Loucy (cell line): ENCODE data around the gene SNX11.

Experiments used
- H2AFZ ChIP-seq: fragments of 200-600 bp; sonication (generic); 2 replicates; pipeline ENCODE4 v1.6.0; 2016; ENCODE audit warnings: antibody characterized with exemption, mild to moderate bottlenecking, low read length, moderate library complexity
- H3F3A ChIP-seq: fragments of 200-600 bp; 2 replicates; pipeline ENCODE4 v1.6.0; 2016; ENCODE audit warnings: antibody characterized with exemption, low read depth, mild to moderate bottlenecking
- H3K27me3 ChIP-seq: fragments of 200-600 bp; sonication (generic); 2 replicates; pipeline ENCODE4 v1.6.1; 2014; ENCODE audit warnings: low read length, mild to moderate bottlenecking; ENCODE audit not compliant: insufficient read depth, poor library complexity, severe bottlenecking
- H3K36me3 ChIP-seq: fragments of 200-600 bp; sonication (generic); 2 replicates; pipeline ENCODE4 v1.6.1; 2016; ENCODE audit warnings: low read length; ENCODE audit not compliant: insufficient read depth
- H3K4me1 ChIP-seq: fragments of 200-600 bp; sonication (generic); 2 replicates; pipeline ENCODE4 v1.5.1; 2014; ENCODE audit warnings: low read length, mild to moderate bottlenecking; ENCODE audit not compliant: insufficient read depth, poor library complexity, severe bottlenecking
- H3K4me2 ChIP-seq: fragments of 200-600 bp; sonication (generic); 2 replicates; pipeline ENCODE4 v1.6.0; 2014; ENCODE audit warnings: antibody characterized with exemption, low read length, low read depth, mild to moderate bottlenecking; ENCODE audit not compliant: poor library complexity, severe bottlenecking
- H3K4me3 ChIP-seq: fragments of 200-600 bp; sonication (generic); 2 replicates; pipeline ENCODE4 v1.5.1; 2014; ENCODE audit warnings: low read length, mild to moderate bottlenecking, mixed read lengths; ENCODE audit not compliant: poor library complexity, severe bottlenecking
- H3K79me2 ChIP-seq: fragments of 200-600 bp; sonication (generic); 2 replicates; pipeline ENCODE4 v1.6.1; 2014; ENCODE audit warnings: low read length; ENCODE audit not compliant: insufficient read depth
- H3K9ac ChIP-seq: fragments of 200-600 bp; sonication (generic); 2 replicates; pipeline ENCODE4 v1.6.0; 2014; ENCODE audit warnings: mild to moderate bottlenecking, low read depth, low read length, moderate library complexity; ENCODE audit not compliant: poor library complexity, severe bottlenecking
- H3K9me2 ChIP-seq: fragments of 200-600 bp; sonication (generic); replicated peaks from 2 replicates; pipeline ENCODE4 v1.6.1; 2016; ENCODE audit warnings: low read depth, low read length, mixed read lengths
- H3K9me3 ChIP-seq: fragments of 200-600 bp; sonication (generic); 2 replicates; pipeline ENCODE4 v1.6.1; 2014; ENCODE audit warnings: mild to moderate bottlenecking, antibody characterized with exemption, low read length, low read depth; ENCODE audit not compliant: insufficient read depth
- H4K20me1 ChIP-seq: fragments of 200-600 bp; sonication (generic); 2 replicates; pipeline ENCODE4 v1.6.0; 2014; ENCODE audit warnings: antibody characterized with exemption, low read length, mild to moderate bottlenecking; ENCODE audit not compliant: insufficient read depth, poor library complexity, severe bottlenecking
- EZH2phosphoT487 ChIP-seq: fragments of 200-600 bp; IDR thresholded peaks from 2 replicates; pipeline ENCODE4 v1.6.1; 2018; ENCODE audit warnings: antibody characterized with exemption, mild to moderate bottlenecking, moderate library complexity, borderline replicate concordance
- TF ChIP-seq, protein P1 (sequence below): fragments of 200-600 bp; sonication (generic); conservative IDR thresholded peaks from 2 replicates; pipeline ENCODE4 v1.5.1; 2014; ENCODE audit warnings: mild to moderate bottlenecking, antibody characterized with exemption, low read length

SNX11 gene

DNA sequence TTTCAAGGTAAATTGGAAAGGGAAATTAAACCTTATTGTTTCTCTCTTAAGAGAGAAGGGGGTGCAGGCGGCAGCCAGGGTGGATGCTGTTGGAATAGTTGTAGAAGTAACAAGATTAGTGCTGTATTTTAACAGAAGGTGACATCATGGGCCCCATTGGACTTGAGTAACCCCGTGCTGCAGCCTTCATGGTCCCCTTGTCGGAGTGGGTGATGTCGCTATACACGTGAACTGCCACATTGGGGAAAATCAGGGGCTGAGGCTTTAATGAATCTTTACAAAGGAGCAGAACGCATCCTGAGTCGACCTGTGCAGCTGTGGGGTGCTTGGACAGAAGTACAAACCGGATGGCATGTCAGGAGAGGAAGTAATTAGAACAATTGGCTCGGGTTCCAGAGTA, 3.2 kb downstream of the SNX11 start:
- H3K79me2 ChIP-seq = peaks cover 64% of the 10 kb centered on the region
- H3F3A ChIP-seq = no peaks in the 10 kb centered on the region; the same call in 1 of the 2 replicates
- peak overlapping the region; percentile 20 for H3K9ac ChIP-seq
- H3K36me3 ChIP-seq = peaks cover 15% of the 10 kb centered on the region; the same call in 1 of the 2 replicates
- no peaks in the 10 kb centered on the region for H3K27me3 ChIP-seq
- H3K9me3 ChIP-seq = no peaks in the 10 kb centered on the region
- H3K4me3 ChIP-seq = peak overlapping the region; percentile 30
- no peaks in the 10 kb centered on the region for H3K9me2 ChIP-seq
- TF ChIP-seq, protein P1, sequence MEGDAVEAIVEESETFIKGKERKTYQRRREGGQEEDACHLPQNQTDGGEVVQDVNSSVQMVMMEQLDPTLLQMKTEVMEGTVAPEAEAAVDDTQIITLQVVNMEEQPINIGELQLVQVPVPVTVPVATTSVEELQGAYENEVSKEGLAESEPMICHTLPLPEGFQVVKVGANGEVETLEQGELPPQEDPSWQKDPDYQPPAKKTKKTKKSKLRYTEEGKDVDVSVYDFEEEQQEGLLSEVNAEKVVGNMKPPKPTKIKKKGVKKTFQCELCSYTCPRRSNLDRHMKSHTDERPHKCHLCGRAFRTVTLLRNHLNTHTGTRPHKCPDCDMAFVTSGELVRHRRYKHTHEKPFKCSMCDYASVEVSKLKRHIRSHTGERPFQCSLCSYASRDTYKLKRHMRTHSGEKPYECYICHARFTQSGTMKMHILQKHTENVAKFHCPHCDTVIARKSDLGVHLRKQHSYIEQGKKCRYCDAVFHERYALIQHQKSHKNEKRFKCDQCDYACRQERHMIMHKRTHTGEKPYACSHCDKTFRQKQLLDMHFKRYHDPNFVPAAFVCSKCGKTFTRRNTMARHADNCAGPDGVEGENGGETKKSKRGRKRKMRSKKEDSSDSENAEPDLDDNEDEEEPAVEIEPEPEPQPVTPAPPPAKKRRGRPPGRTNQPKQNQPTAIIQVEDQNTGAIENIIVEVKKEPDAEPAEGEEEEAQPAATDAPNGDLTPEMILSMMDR = no peak
- TF ChIP-seq EZH2phosphoT487 = no peak
- no peak overlapping the region for H2AFZ ChIP-seq
- H4K20me1 ChIP-seq = peaks cover 4% of the 10 kb centered on the region
- H3K4me2 ChIP-seq = peak overlapping the region; percentile 47
- H3K4me1 ChIP-seq = peaks cover 41% of the 10 kb centered on the region

DNA sequence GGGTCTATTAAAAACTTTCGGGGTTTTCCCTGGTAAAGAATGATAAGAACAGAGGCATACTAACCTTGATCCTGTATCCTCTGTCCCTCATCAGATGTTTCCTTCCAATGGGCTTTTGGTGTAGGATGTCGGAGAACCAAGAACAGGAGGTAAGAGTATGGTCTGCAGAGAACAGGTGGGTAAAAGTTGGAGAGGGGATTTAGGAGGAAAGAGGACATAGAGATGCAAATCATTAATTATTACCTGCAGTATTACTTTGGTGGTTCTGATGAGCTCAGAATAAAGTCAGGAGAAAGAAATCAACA, 4.3 kb downstream of the SNX11 start:
- H3K9ac ChIP-seq = peak overlapping the region; percentile 25

DNA sequence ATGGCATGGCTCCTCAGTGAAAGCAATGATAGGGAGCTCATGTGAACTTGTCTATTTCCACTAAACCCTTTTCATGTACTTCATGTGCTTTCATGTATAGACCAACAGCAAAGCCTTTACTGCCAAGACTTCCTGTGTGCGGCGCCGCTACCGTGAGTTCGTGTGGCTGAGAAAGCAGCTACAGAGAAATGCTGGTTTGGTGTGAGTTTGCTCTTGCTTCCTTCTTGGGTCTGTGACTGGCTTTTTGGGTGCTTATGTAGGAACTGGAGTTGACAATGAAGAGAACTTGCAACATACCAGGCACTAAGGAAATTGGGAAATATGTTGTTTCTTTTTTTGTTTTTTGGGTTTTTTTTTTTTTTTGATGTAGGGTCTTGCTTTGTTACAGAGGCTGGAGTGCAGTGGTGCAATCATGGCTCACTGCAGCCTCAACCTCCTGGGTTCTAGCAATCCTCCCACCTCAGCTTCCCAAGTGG, 5.7 kb downstream of the SNX11 start:
- H3K79me2 ChIP-seq = peaks cover 57% of the 10 kb centered on the region
- H3K4me3 ChIP-seq = peak overlapping the region; percentile 47
- peaks cover 4% of the 10 kb centered on the region for H4K20me1 ChIP-seq
- peak overlapping the region; percentile 49 for H3K9ac ChIP-seq
- peaks cover 31% of the 10 kb centered on the region; the same call in 1 of the 2 replicates for H3K36me3 ChIP-seq
- peak overlapping the region; percentile 47 for H3K4me2 ChIP-seq
- no peaks in the 10 kb centered on the region for H3K9me2 ChIP-seq
- 0 out of 2 replicates have a peak overlapping the region, but pooled peaks have one; percentile 4 for H2AFZ ChIP-seq
- H3F3A ChIP-seq = no peaks in the 10 kb centered on the region; the same call in 1 of the 2 replicates
- TF ChIP-seq EZH2phosphoT487 = no peak
- TF ChIP-seq, protein P1 = no peak
- H3K27me3 ChIP-seq = no peaks in the 10 kb centered on the region
- no peaks in the 10 kb centered on the region for H3K9me3 ChIP-seq
- H3K4me1 ChIP-seq = peaks cover 40% of the 10 kb centered on the region

More for the DNA sequence above, 4.3 kb downstream of the SNX11 start:
- H2AFZ ChIP-seq = no peak overlapping the region
- peaks cover 4% of the 10 kb centered on the region for H4K20me1 ChIP-seq
- H3F3A ChIP-seq = no peaks in the 10 kb centered on the region; the same call in 1 of the 2 replicates
- H3K9me2 ChIP-seq = no peaks in the 10 kb centered on the region
- H3K4me2 ChIP-seq = peak overlapping the region; percentile 47
- peak overlapping the region; percentile 47 for H3K4me3 ChIP-seq
- H3K4me1 ChIP-seq = peaks cover 41% of the 10 kb centered on the region
- TF ChIP-seq, protein P1 = no peak
- no peak for TF ChIP-seq EZH2phosphoT487
- peaks cover 64% of the 10 kb centered on the region for H3K79me2 ChIP-seq
- H3K27me3 ChIP-seq = no peaks in the 10 kb centered on the region
- H3K36me3 ChIP-seq = peaks cover 22% of the 10 kb centered on the region; the same call in 1 of the 2 replicates
- H3K9me3 ChIP-seq = no peaks in the 10 kb centered on the region
